ENCODE data around the gene CRTAC1. TPM values are rescaled to one million over a fixed set of nuclear protein-coding genes. Genes with fewer than 3 reads are reported as not detected.
A peak's percentile ranks its signal among the peaks of the same experiment; 100 is the strongest.

Gene CRTAC1
- total and polyA plus RNA-seq, 9 of the 15 experiments (the other 6 are each of a cell fraction or from before 2014, with no cell fraction given): not detected

DNA sequence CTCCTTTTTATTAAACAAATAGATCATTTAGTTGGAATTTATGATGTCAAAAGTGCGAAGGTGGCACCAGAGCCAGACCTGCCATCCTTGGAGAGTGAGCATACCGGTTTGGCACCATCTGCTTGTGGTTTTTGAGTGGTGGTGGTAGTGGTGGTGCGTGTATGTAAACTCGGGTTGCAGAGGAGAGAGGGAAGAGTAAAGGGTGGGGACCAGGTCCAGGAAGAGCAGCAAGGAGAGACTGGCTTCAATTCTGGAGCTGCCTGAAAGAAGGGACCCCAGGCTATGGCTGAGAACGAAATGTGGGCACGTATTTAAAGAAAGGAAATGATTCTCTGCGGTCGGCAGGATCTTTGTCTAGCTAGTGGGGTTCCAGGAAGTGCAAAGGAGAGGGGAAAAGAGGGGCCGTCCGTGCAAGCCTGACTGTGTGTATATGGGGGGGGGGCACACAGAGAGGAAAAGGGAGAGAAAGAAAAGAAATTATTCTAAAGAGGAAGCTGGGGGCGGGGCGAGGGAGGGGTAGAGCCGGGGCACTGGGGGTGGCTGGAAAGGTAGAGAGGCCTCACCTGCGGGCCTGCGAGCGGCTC lies 181.2 kb downstream of the CRTAC1 start:
- Histone ChIP-seq H4K20me1 (replicated peaks; ENCODE audit: control insufficient read depth, insufficient read depth, low read length) (no peaks in the 10 kb centered on the region; the same call in 1 of the 2 replicates), H3K9ac (ENCODE audit: insufficient read depth in 1 of 2, low read depth in 2 of 2, low read length in 2 of 2) (peak overlapping the region in 1 of 2 experiments; percentile 87; a peak in 2 of 4 replicates), H3K9me3 (replicated peaks; ENCODE audit: control insufficient read depth, insufficient read depth, low read depth, low read length) (no peaks in the 10 kb centered on the region), H3K4me1 (replicated peaks in 1 of 2; ENCODE audit: control insufficient read depth in 2 of 2, insufficient read depth in 2 of 2, low read length in 2 of 2) (peaks cover 0 to 9% of the 10 kb centered on the region in 2 experiments; a peak in 2 of 5 replicates), H3K27ac (ENCODE audit: extremely low read depth, low read depth, low read length) (no peak overlapping the region), H3K9me1 (ENCODE audit: control insufficient read depth, insufficient read depth, low read length) (no peaks in the 10 kb centered on the region), H3K4me3 (peak overlapping the region; percentile 45), H3K36me3 (ENCODE audit: control insufficient read depth, insufficient read depth, low read length) (no peaks in the 10 kb centered on the region), H2AFZ (ENCODE audit: low read depth, low read length) (0 out of 2 replicates have a peak overlapping the region, but pooled peaks have one; percentile 59), H3K4me2 (ENCODE audit: insufficient read depth, low read length) (peak overlapping the region; percentile 52), H3K79me2 (ENCODE audit: control insufficient read depth, insufficient read depth, low read length) (no peaks in the 10 kb centered on the region), H3K27me3 (ENCODE audit: control insufficient read depth in 2 of 2, insufficient read depth in 2 of 2, low read length in 2 of 2) (peaks cover 0 to 13% of the 10 kb centered on the region in 2 experiments; a peak in 2 of 5 replicates)
- FAIRE-seq (no peak), DNase-seq (ENCODE audit: extremely low read depth in 1 of 4, low spot score in 3 of 4) (no peak), ATAC-seq (peak; percentile 66)
- intact Hi-C loops (cut with micrococcal nuclease) (loop anchor here (5.0 kb wide), 1 partner anchor 57 kb away; no protein-coding TSS in a partner anchor), in situ Hi-C loops (cut with MboI) (no loop called here)
- WGBS (ENCODE audit: insufficient coverage, low coverage, missing lambda C conversion rate): 7% methylated on average over 5 of the region's 16 CpGs
- POLR2A ChIA-PET: interaction anchor here (0.6 to 0.8 kb wide), 3 partner anchors 83 to 135 kb away, joined by 3 read pairs; no protein-coding TSS in a partner anchor
- peak; percentile 37; the same call in 1 of the 2 replicates for TF ChIP-seq MIER1 (IDR thresholded peaks at IDR 0.05; ENCODE audit: low read depth)
- TF ChIP-seq RFX1 (IDR thresholded peaks at IDR 0.05): no peak
- no peak for TF ChIP-seq HNRNPH1 (optimal IDR thresholded peaks at IDR 0.05; ENCODE audit: low read depth, low read length)
- no peak for TF ChIP-seq POLR2G (IDR thresholded peaks at IDR 0.05; ENCODE audit: low read depth, low read length)
- TF ChIP-seq ZBTB11 (CRISPR knock-in tag; IDR thresholded peaks at IDR 0.05): peak in 1 of 3 experiments; percentile 85; a peak in 1 of 6 replicates
- BruUV-seq (replicated peaks): no TSS peak
- CTCF ChIA-PET (ENCODE audit: low intra/inter-chr PET ratio): no interaction called here
